Measurements from ENCODE around the gene LVRN. TPM values are rescaled to one million over a fixed set of nuclear protein-coding genes. Genes with fewer than 3 reads are reported as not detected.

Gene LVRN
- total RNA-seq, 1 experiment from 2014 or later: 0.09 TPM

GRCh38 chr5:115947260-115947659 lies 15.0 kb upstream of the LVRN start:
- H3K79me1 ChIP-seq (ENCODE audit: insufficient read depth, low read depth, low read length, poor library complexity, severe bottlenecking): no peaks in the 10 kb centered on the region
- no peaks in the 10 kb centered on the region for H3K9me3 ChIP-seq (ENCODE audit: control insufficient read depth, low read depth, low read length)
- no peak overlapping the region for H3K27ac ChIP-seq (ENCODE audit: insufficient read length, low read depth, low read length)
- no peaks in the 10 kb centered on the region; the same call in 1 of the 2 replicates for H3K79me2 ChIP-seq (ENCODE audit: insufficient read depth, low read length)
- no peak overlapping the region for H2BK15ac ChIP-seq (ENCODE audit: low read depth, low read length)
- peaks cover 0 to 3% (median 0%) of the 10 kb centered on the region in 3 experiments; a peak in 3 of 7 replicates for H3K36me3 Mint-ChIP-seq (ENCODE audit: insufficient read depth in 1 of 3, low read depth in 3 of 3)
- no peak for DNase-seq
- no peak overlapping the region for H4K5ac ChIP-seq (ENCODE audit: insufficient read length, low read depth, low read length)
- peaks cover 5 to 8% of the 10 kb centered on the region in 2 experiments for H3K4me1 Mint-ChIP-seq
- no peak overlapping the region for H4K91ac ChIP-seq (ENCODE audit: insufficient read length, low read depth, low read length)
- H3K23ac ChIP-seq (ENCODE audit: insufficient read length, low read depth, low read length): no peak overlapping the region
- H2BK120ac ChIP-seq (ENCODE audit: low read depth, low read length, poor library complexity, severe bottlenecking): no peak overlapping the region
- H3K4me3 Mint-ChIP-seq: no peak overlapping the region
- no peak overlapping the region for H3K4me2 ChIP-seq (ENCODE audit: insufficient read depth, insufficient read length, low read length)
- no peaks in the 10 kb centered on the region for H3K23me2 ChIP-seq (ENCODE audit: insufficient read length, low read depth, low read length, poor library complexity, severe bottlenecking)
- no peak overlapping the region for H3T11ph ChIP-seq (ENCODE audit: low read length)
- peaks cover 3 to 7% of the 10 kb centered on the region in 2 experiments; a peak in 4 of 5 replicates for H3K9me3 Mint-ChIP-seq
- H4K20me1 ChIP-seq (ENCODE audit: control insufficient read depth, insufficient read depth, insufficient read length): no peaks in the 10 kb centered on the region
- H3K56ac ChIP-seq (ENCODE audit: insufficient read length, low read depth, low read length): no peak overlapping the region
- no peak overlapping the region for H3K27ac Mint-ChIP-seq
- no peak overlapping the region for H3K18ac ChIP-seq (ENCODE audit: insufficient read length, low read depth, low read length)
- no peaks in the 10 kb centered on the region for H3K27me3 ChIP-seq (ENCODE audit: insufficient read depth, low read length)
- no peak overlapping the region for H3K14ac ChIP-seq (ENCODE audit: insufficient read depth, low read length)
- H2BK20ac ChIP-seq (ENCODE audit: low read depth, low read length, poor library complexity, severe bottlenecking): no peak overlapping the region
- H2BK5ac ChIP-seq (ENCODE audit: insufficient read length, low read length): no peak overlapping the region
- TF ChIP-seq, protein P1, sequence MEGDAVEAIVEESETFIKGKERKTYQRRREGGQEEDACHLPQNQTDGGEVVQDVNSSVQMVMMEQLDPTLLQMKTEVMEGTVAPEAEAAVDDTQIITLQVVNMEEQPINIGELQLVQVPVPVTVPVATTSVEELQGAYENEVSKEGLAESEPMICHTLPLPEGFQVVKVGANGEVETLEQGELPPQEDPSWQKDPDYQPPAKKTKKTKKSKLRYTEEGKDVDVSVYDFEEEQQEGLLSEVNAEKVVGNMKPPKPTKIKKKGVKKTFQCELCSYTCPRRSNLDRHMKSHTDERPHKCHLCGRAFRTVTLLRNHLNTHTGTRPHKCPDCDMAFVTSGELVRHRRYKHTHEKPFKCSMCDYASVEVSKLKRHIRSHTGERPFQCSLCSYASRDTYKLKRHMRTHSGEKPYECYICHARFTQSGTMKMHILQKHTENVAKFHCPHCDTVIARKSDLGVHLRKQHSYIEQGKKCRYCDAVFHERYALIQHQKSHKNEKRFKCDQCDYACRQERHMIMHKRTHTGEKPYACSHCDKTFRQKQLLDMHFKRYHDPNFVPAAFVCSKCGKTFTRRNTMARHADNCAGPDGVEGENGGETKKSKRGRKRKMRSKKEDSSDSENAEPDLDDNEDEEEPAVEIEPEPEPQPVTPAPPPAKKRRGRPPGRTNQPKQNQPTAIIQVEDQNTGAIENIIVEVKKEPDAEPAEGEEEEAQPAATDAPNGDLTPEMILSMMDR (conservative IDR thresholded peaks at IDR 0.05): no peak
- no peak overlapping the region for H2BK12ac ChIP-seq (ENCODE audit: insufficient read length, low read depth, low read length)
- WGBS (ENCODE audit: extremely low coverage, insufficient read length, low lambda C conversion rate): no CpG with 5 or more reads among the region's 2 CpGs
- no peak overlapping the region for H2AFZ ChIP-seq (ENCODE audit: low read length)
- no peaks in the 10 kb centered on the region for H3K27me3 Mint-ChIP-seq (ENCODE audit: low read depth)
- no peak overlapping the region for H2AK5ac ChIP-seq (ENCODE audit: insufficient read length, low read length)
- H3K4ac ChIP-seq (ENCODE audit: low read depth, low read length): no peak overlapping the region
- no peaks in the 10 kb centered on the region for H3K4me1 ChIP-seq (ENCODE audit: insufficient read depth, low read length)
- no peak overlapping the region for H4K8ac ChIP-seq (replicated peaks; ENCODE audit: insufficient read length, low read depth, low read length)
- H3K9ac ChIP-seq (ENCODE audit: extremely low read depth, insufficient read length, low read length): no peak overlapping the region

All from H9 (cell line).